Esophagus muscularis mucosa (tissue), 4 donors: ENCODE data around the gene CCDC9.

Experiments used
- CTCF ChIP-seq, 3 experiments: fragments of 200-600 bp in 2 of 3; fragments of 450-650 bp in 1 of 3; sonication (generic) in 2 of 3; IDR thresholded peaks; one replicate each; pipeline ENCODE4 v1.5.1; 2017 to 2019; ENCODE audit warnings: antibody characterized with exemption in 3 of 3, mild to moderate bottlenecking in 2 of 3, moderate library complexity in 1 of 3
- EP300 ChIP-seq: sonication (generic); formaldehyde crosslinking; IDR thresholded peaks from one replicate; pipeline ENCODE4 v1.6.1; 2017; ENCODE audit warnings: antibody characterized with exemption
- POLR2A ChIP-seq: fragments of 450-650 bp; IDR thresholded peaks from one replicate; pipeline ENCODE4 v1.6.1; 2017; ENCODE audit warnings: antibody characterized with exemption, moderate library complexity, mild to moderate bottlenecking, low read depth
- POLR2AphosphoS5 ChIP-seq, 2 donors: sonication (generic); formaldehyde crosslinking; IDR thresholded peaks; one replicate each; pipeline ENCODE4 v1.6.1; 2017; ENCODE audit warnings: antibody characterized with exemption in 2 of 2

- TF ChIP-seq CTCF (IDR thresholded peaks at IDR 0.05) = no peak
- no peak for TF ChIP-seq EP300
- no peak for TF ChIP-seq POLR2AphosphoS5 (IDR thresholded peaks at IDR 0.05)
- TF ChIP-seq POLR2A = no peak
These were observed 11.7 kb downstream of the CCDC9 start for GRCh38 chr19:47268028-47268427.
